Liver (tissue), 9 donors: ENCODE measurements around the gene TH. TPM values are rescaled to one million over a fixed set of nuclear protein-coding genes. Genes with fewer than 3 reads are reported as not detected.

Source experiments
- DNase-seq: peaks from one replicate; pipeline ENCODE4 v3.0.0-alpha.2; 2017; ENCODE audit warnings: low spot score
- H3K27ac ChIP-seq, 2 donors: one replicate each; pipeline ENCODE4 v1.7.0; 2013; ENCODE audit warnings: inconsistent platforms in 2 of 2, low read length in 2 of 2, control low read depth in 1 of 2, low read depth in 1 of 2, mild to moderate bottlenecking in 1 of 2
- H3K27me3 ChIP-seq, 4 donors: one replicate each; pipeline versions ENCODE4 v1.6.1 to v1.7.0; 2013; ENCODE audit warnings: low read length in 3 of 4, inconsistent platforms in 1 of 4, mild to moderate bottlenecking in 1 of 4, moderate library complexity in 1 of 4; ENCODE audit not compliant: control insufficient read depth in 4 of 4, insufficient read depth in 4 of 4
- H3K36me3 ChIP-seq, 4 donors: one replicate each; pipeline versions ENCODE4 v1.6.1 to v1.7.0; 2013; ENCODE audit warnings: low read length in 3 of 4, mild to moderate bottlenecking in 3 of 4, low read depth in 1 of 4, moderate library complexity in 1 of 4; ENCODE audit not compliant: control insufficient read depth in 4 of 4, insufficient read depth in 3 of 4
- H3K4me1 ChIP-seq, 4 donors: one replicate each; pipeline versions ENCODE4 v1.6.1 to v1.7.0; 2013; ENCODE audit warnings: low read length in 3 of 4, mild to moderate bottlenecking in 3 of 4, moderate library complexity in 1 of 4; ENCODE audit not compliant: control insufficient read depth in 4 of 4, insufficient read depth in 4 of 4
- H3K4me3 ChIP-seq, 3 donors: one replicate each; pipeline versions ENCODE4 v1.6.1 to v1.7.0; 2013; ENCODE audit warnings: low read length in 3 of 3, control low read depth in 1 of 3, low read depth in 1 of 3, mild to moderate bottlenecking in 1 of 3
- H3K9ac ChIP-seq, 2 donors: one replicate each; pipeline ENCODE4 v1.7.0; 2013; ENCODE audit warnings: low read length in 2 of 2, mild to moderate bottlenecking in 2 of 2, moderate library complexity in 2 of 2, control low read depth in 1 of 2, low read depth in 1 of 2
- H3K9me3 ChIP-seq, 4 donors: one replicate each; pipeline versions ENCODE4 v1.6.1 to v1.7.0; 2013; ENCODE audit warnings: low read length in 3 of 4; ENCODE audit not compliant: control insufficient read depth in 4 of 4
- ATF3 ChIP-seq: IDR thresholded peaks from 2 replicates; pipeline ENCODE4 v1.6.1; 2016; ENCODE audit warnings: antibody characterized with exemption
- CTCF ChIP-seq: fragments of 150-350 bp; IDR thresholded peaks from 2 replicates; pipeline ENCODE4 v1.5.1; 2017; ENCODE audit warnings: improper control_type of control experiment, low read depth, low read length; ENCODE audit not compliant: missing input control
- FOXA1 ChIP-seq: IDR thresholded peaks from 2 replicates; pipeline ENCODE4 v1.6.1; 2016; ENCODE audit warnings: antibody characterized with exemption
- FOXA2 ChIP-seq: IDR thresholded peaks from 2 replicates; pipeline ENCODE4 v1.6.1; 2016; ENCODE audit warnings: antibody characterized with exemption
- GABPA ChIP-seq, 2 donors: IDR thresholded peaks in 1 of 2; conservative IDR thresholded peaks in 1 of 2; 2 replicates each; pipeline ENCODE4 v1.6.1; 2016; ENCODE audit warnings: antibody characterized with exemption in 2 of 2, mild to moderate bottlenecking in 1 of 2, moderate library complexity in 1 of 2
- HNF4A ChIP-seq, 2 donors: conservative IDR thresholded peaks; 2 replicates each; pipeline ENCODE4 v1.6.1; 2016; ENCODE audit warnings: antibody characterized with exemption in 2 of 2, mild to moderate bottlenecking in 2 of 2
- HNF4G ChIP-seq: IDR thresholded peaks from 2 replicates; pipeline ENCODE4 v1.6.1; 2016; ENCODE audit warnings: antibody characterized with exemption
- JUND ChIP-seq, 2 donors: IDR thresholded peaks; 2 replicates each; pipeline ENCODE4 v1.6.1; 2016; ENCODE audit warnings: antibody characterized with exemption in 2 of 2
- MAX ChIP-seq: IDR thresholded peaks from 2 replicates; pipeline ENCODE4 v1.6.1; 2016; ENCODE audit warnings: antibody characterized with exemption
- NR2F2 ChIP-seq: IDR thresholded peaks from 2 replicates; pipeline ENCODE4 v1.6.1; 2016; ENCODE audit warnings: antibody characterized with exemption
- RAD21 ChIP-seq, 2 donors: IDR thresholded peaks; 2 replicates each; pipeline ENCODE4 v1.6.1; 2016; ENCODE audit warnings: antibody characterized with exemption in 2 of 2, mild to moderate bottlenecking in 2 of 2
- REST ChIP-seq: IDR thresholded peaks from 2 replicates; pipeline ENCODE4 v1.6.1; 2016; ENCODE audit warnings: antibody characterized with exemption, mild to moderate bottlenecking
- RXRA ChIP-seq, 2 donors: IDR thresholded peaks; 2 replicates each; pipeline ENCODE4 v1.6.1; 2017 to 2018; ENCODE audit warnings: antibody characterized with exemption in 2 of 2, mild to moderate bottlenecking in 1 of 2
- SP1 ChIP-seq: IDR thresholded peaks from 2 replicates; pipeline ENCODE4 v1.6.1; 2018; ENCODE audit warnings: antibody characterized with exemption, mild to moderate bottlenecking
- TAF1 ChIP-seq: conservative IDR thresholded peaks from 2 replicates; pipeline ENCODE4 v1.6.1; 2016; ENCODE audit warnings: antibody characterized with exemption, mild to moderate bottlenecking
- YY1 ChIP-seq: IDR thresholded peaks from 2 replicates; pipeline ENCODE4 v1.6.1; 2016; ENCODE audit warnings: antibody characterized with exemption, mild to moderate bottlenecking
- ZBTB33 ChIP-seq: IDR thresholded peaks from 2 replicates; pipeline ENCODE4 v1.6.1; 2016; ENCODE audit warnings: antibody characterized with exemption
- WGBS: extraction: QIAGEN DNeasy Blood & Tissue Kit; methylation state at CpG from one replicate; pipeline ENCODE4 v1.1.7; 2013; 5-methylcytosine and 5-hydroxymethylcytosine counted together
- polyA plus RNA-seq, 2 donors: library from polyadenylated mRNA; stranded (reverse) in 1 of 2; unstranded in 1 of 2; fragments of 200-250 nt in 1 of 2; fragments of >200 nt in 1 of 2; fragmentation: Nextera tagmentation in 1 of 2; extraction: Ambion mirVana in 1 of 2; gene quantifications; one replicate each; pipeline versions ENCODE4 v1.2.1 to v1.2.3, GENCODE V29; 2013 to 2015
- total RNA-seq, 2 donors: library from RNA; depleted of rRNA; stranded (reverse); fragments of >200 nt; gene quantifications; one replicate each; pipeline ENCODE4 v1.2.3, GENCODE V29; 2014
- donor health status: healthy.
- donor health status: healthy.
- donor health status: healthy.
- donor health status: healthy.
- donor health status: healthy.

The TH gene
- total and polyA plus RNA-seq, 4 donors, result 0.13 to 0.24 TPM; not detected in 2

- Histone ChIP-seq H3K27ac (no peak overlapping the region), H3K27me3 (no peaks in the 10 kb centered on the region), H3K36me3 (no peaks in the 10 kb centered on the region), H3K9me3 (peaks cover 0 to 3% (median 2%) of the 10 kb centered on the region in 4 donors), H3K9ac (no peak overlapping the region), H3K4me3 (no peak overlapping the region), H3K4me1 (peaks cover 4 to 14% (median 12%) of the 10 kb centered on the region in 4 donors)
- no peak for DNase-seq
- 86% methylated on average over 21 of the region's 21 CpGs for WGBS
- TF ChIP-seq RAD21 (IDR thresholded peaks at IDR 0.05) (no peak), SP1 (no peak), JUND (IDR thresholded peaks at IDR 0.05) (no peak), HNF4G (no peak), ZBTB33 (no peak), FOXA2 (no peak), GABPA (IDR thresholded peaks at IDR 0.05 in 1 of 2, conservative IDR thresholded peaks at IDR 0.05 in 1 of 2) (no peak), ATF3 (no peak), TAF1 (no peak), MAX (no peak), HNF4A (conservative IDR thresholded peaks at IDR 0.05) (no peak), CTCF (no peak), RXRA (IDR thresholded peaks at IDR 0.05) (no peak)
Observed at GRCh38 chr11:2121227-2122130, 50.1 kb downstream of the TH start.

GRCh38 chr11:2120359-2121100 lies 51.1 kb downstream of the TH start:
- no peak for DNase-seq
- no peaks in the 10 kb centered on the region for H3K27me3 ChIP-seq

More at GRCh38 chr11:2120359-2121100, 51.1 kb downstream of the TH start:
- no peaks in the 10 kb centered on the region for H3K36me3 ChIP-seq
- no peak for TF ChIP-seq NR2F2
- TF ChIP-seq RAD21 (IDR thresholded peaks at IDR 0.05), result no peak
- no peak for TF ChIP-seq CTCF
- TF ChIP-seq RXRA (IDR thresholded peaks at IDR 0.05), result no peak
- no peak for TF ChIP-seq FOXA1
- TF ChIP-seq YY1, result no peak
- TF ChIP-seq REST, result no peak
- no peak overlapping the region for H3K9ac ChIP-seq
- H3K9me3 ChIP-seq, result peaks cover 0 to 5% (median 4%) of the 10 kb centered on the region in 4 donors
- no peak overlapping the region for H3K4me3 ChIP-seq
- 79% methylated on average over 23 of the region's 23 CpGs for WGBS
- H3K4me1 ChIP-seq, result peaks cover 4 to 14% (median 12%) of the 10 kb centered on the region in 4 donors
- H3K27ac ChIP-seq, result no peak overlapping the region
